HEK293 (cell line): Measurements from ENCODE around the gene LGALS3BP.

ENCODE experiments used
- CTCF ChIP-seq: fragments of 450-650 bp; formaldehyde crosslinking; IDR thresholded peaks from 2 replicates; pipeline ENCODE4 v1.5.1; 2016; ENCODE audit warnings: missing biosample characterization, missing genetic modification characterization
- KLF9 ChIP-seq: fragments of 450-650 bp; formaldehyde crosslinking; IDR thresholded peaks from 2 replicates; pipeline ENCODE4 v1.5.1; 2016; ENCODE audit warnings: missing biosample characterization, missing genetic modification characterization, low read depth
- PRDM10 ChIP-seq: fragments of 450-650 bp; formaldehyde crosslinking; IDR thresholded peaks from 2 replicates; pipeline ENCODE4 v1.5.1; 2016; ENCODE audit warnings: missing biosample characterization, missing genetic modification characterization
- PRDM6 ChIP-seq: fragments of 450-650 bp; formaldehyde crosslinking; IDR thresholded peaks from 2 replicates; pipeline ENCODE4 v1.5.1; 2017; ENCODE audit warnings: missing biosample characterization, missing genetic modification characterization
- REST ChIP-seq: fragments of 450-650 bp; formaldehyde crosslinking; IDR thresholded peaks from 2 replicates; pipeline ENCODE4 v1.5.1; 2016; ENCODE audit warnings: missing biosample characterization, missing genetic modification characterization
- SCRT2 ChIP-seq: fragments of 450-650 bp; formaldehyde crosslinking; IDR thresholded peaks from 2 replicates; pipeline ENCODE4 v1.5.1; 2016; ENCODE audit warnings: missing biosample characterization, missing genetic modification characterization
- SETDB1 ChIP-seq: IDR thresholded peaks from one replicate; pipeline ENCODE4 v1.6.1; 2017; ENCODE audit warnings: mild to moderate bottlenecking, low read length, moderate library complexity, mixed read lengths; ENCODE audit not compliant: insufficient read length
- ZBTB10 ChIP-seq: fragments of 450-650 bp; formaldehyde crosslinking; IDR thresholded peaks from 2 replicates; pipeline ENCODE4 v1.5.1; 2016; ENCODE audit warnings: missing biosample characterization, missing genetic modification characterization
- ZBTB8A ChIP-seq: fragments of 450-650 bp; formaldehyde crosslinking; IDR thresholded peaks from 2 replicates; pipeline ENCODE4 v1.5.1; 2016; ENCODE audit warnings: missing biosample characterization, missing genetic modification characterization
- ZFP37 ChIP-seq: fragments of 450-650 bp; formaldehyde crosslinking; IDR thresholded peaks from 2 replicates; pipeline ENCODE4 v1.5.1; 2016; ENCODE audit warnings: missing biosample characterization, missing genetic modification characterization
- ZNF10 ChIP-seq: fragments of 450-650 bp; formaldehyde crosslinking; IDR thresholded peaks from 2 replicates; pipeline ENCODE4 v1.5.1; 2017; ENCODE audit warnings: missing biosample characterization, missing genetic modification characterization
- ZNF112 ChIP-seq: fragments of 450-650 bp; formaldehyde crosslinking; IDR thresholded peaks from 2 replicates; pipeline ENCODE4 v1.5.0; 2017; ENCODE audit warnings: missing biosample characterization, missing genetic modification characterization
- ZNF184 ChIP-seq: fragments of 450-650 bp; IDR thresholded peaks from 2 replicates; pipeline ENCODE4 v1.5.1; 2018; ENCODE audit warnings: missing biosample characterization, mild to moderate bottlenecking, missing genetic modification characterization
- ZNF211 ChIP-seq: fragments of 450-650 bp; formaldehyde crosslinking; IDR thresholded peaks from 2 replicates; pipeline ENCODE4 v1.5.1; 2016; ENCODE audit warnings: low read depth, missing biosample characterization, missing genetic modification characterization
- ZNF239 ChIP-seq: fragments of 450-650 bp; formaldehyde crosslinking; IDR thresholded peaks from 2 replicates; pipeline ENCODE4 v1.5.1; 2016; ENCODE audit warnings: missing biosample characterization, missing genetic modification characterization
- ZNF292 ChIP-seq: fragments of 450-650 bp; formaldehyde crosslinking; IDR thresholded peaks from 2 replicates; pipeline ENCODE4 v1.5.1; 2016; ENCODE audit warnings: low read depth, missing biosample characterization, missing genetic modification characterization, borderline replicate concordance
- ZNF324 ChIP-seq: fragments of 450-650 bp; formaldehyde crosslinking; IDR thresholded peaks from 2 replicates; pipeline ENCODE4 v1.5.1; 2016; ENCODE audit warnings: missing biosample characterization, missing genetic modification characterization
- ZNF398 ChIP-seq: fragments of 450-650 bp; formaldehyde crosslinking; IDR thresholded peaks from 2 replicates; pipeline ENCODE4 v1.5.1; 2017; ENCODE audit warnings: missing biosample characterization, missing genetic modification characterization
- ZNF513 ChIP-seq: fragments of 450-650 bp; IDR thresholded peaks from 2 replicates; pipeline ENCODE4 v1.5.1; 2018; ENCODE audit warnings: missing biosample characterization, missing genetic modification characterization
- ZNF530 ChIP-seq: fragments of 450-650 bp; formaldehyde crosslinking; IDR thresholded peaks from 2 replicates; pipeline ENCODE4 v1.5.1; 2016; ENCODE audit warnings: low read depth, missing biosample characterization, missing genetic modification characterization
- ZNF747 ChIP-seq: fragments of 450-650 bp; formaldehyde crosslinking; IDR thresholded peaks from 2 replicates; pipeline ENCODE4 v1.5.1; 2016; ENCODE audit warnings: missing biosample characterization, missing genetic modification characterization
- ZNF76 ChIP-seq: fragments of 450-650 bp; formaldehyde crosslinking; IDR thresholded peaks from 2 replicates; pipeline ENCODE4; 2016; ENCODE audit warnings: low read depth, missing biosample characterization, missing genetic modification characterization, borderline replicate concordance

The LGALS3BP gene

GRCh38 chr17:78924481-78925151 lies 55.1 kb downstream of the LGALS3BP start (continued):
- no peak for TF ChIP-seq CTCF (tag by site-specific recombination)
- no peak for TF ChIP-seq ZNF211 (tag by site-specific recombination)
- TF ChIP-seq ZNF530 = no peak
- TF ChIP-seq PRDM6 (tag by site-specific recombination) = no peak
- no peak for TF ChIP-seq ZNF292 (tag by site-specific recombination)
- no peak for TF ChIP-seq ZNF324 (tag by site-specific recombination)
- no peak for TF ChIP-seq ZBTB10 (tag by site-specific recombination)
- no peak for TF ChIP-seq ZNF513 (tag by site-specific recombination)
- TF ChIP-seq SCRT2 (tag by site-specific recombination) = 0 out of 2 replicates have a peak, but pooled peaks have one; percentile 9
- no peak for TF ChIP-seq ZFP37 (tag by site-specific recombination)
- no peak for TF ChIP-seq KLF9 (tag by site-specific recombination)
- peak; percentile 49 for TF ChIP-seq ZBTB8A (tag by site-specific recombination)
- TF ChIP-seq SETDB1 = no peak
- no peak for TF ChIP-seq ZNF747 (tag by site-specific recombination)
- TF ChIP-seq PRDM10 (tag by site-specific recombination) = no peak
- TF ChIP-seq ZNF239 (tag by site-specific recombination) = no peak
- 0 out of 2 replicates have a peak, but pooled peaks have one; percentile 25 for TF ChIP-seq ZNF398 (tag by site-specific recombination)
- TF ChIP-seq REST (tag by site-specific recombination) = no peak
- TF ChIP-seq ZNF76 (tag by site-specific recombination) = no peak
- TF ChIP-seq ZNF10 (tag by site-specific recombination) = no peak
- no peak for TF ChIP-seq ZNF184 (tag by site-specific recombination)
- no peak for TF ChIP-seq ZNF112 (tag by site-specific recombination)
